GM12873 (cell line): ENCODE results near the gene SPATA2.

Experiments used
- CTCF ChIP-seq: IDR thresholded peaks from 2 replicates; pipeline ENCODE4 v1.5.1; 2012; ENCODE audit warnings: low read depth, mild to moderate bottlenecking, moderate library complexity, low read length, control low read depth; ENCODE audit not compliant: insufficient read depth; ENCODE audit errors: missing control alignments

SPATA2 gene

GRCh38 chr20:49938173-49939163 is 23.1 kb upstream of the SPATA2 start:
- no peak for TF ChIP-seq CTCF

GRCh38 chr20:49937027-49937929 is 21.9 kb upstream of the SPATA2 start:
- TF ChIP-seq CTCF: no peak

GRCh38 chr20:49936153-49937026 is 21.1 kb upstream of the SPATA2 start, which contains the start of gene RNF114:
Gene RNF114, plus strand, starts transcription at chr20:49936397. Its CDS starts 16 bp downstream, at chr20:49936413.
- TF ChIP-seq CTCF: no peak

- TF ChIP-seq CTCF: no peak
Measured at GRCh38 chr20:49935746-49936152, 20.4 kb upstream of the SPATA2 start.

GRCh38 chr20:49929142-49929494 is 13.8 kb upstream of the SPATA2 start:
- no peak for TF ChIP-seq CTCF

- peak; percentile 89 for TF ChIP-seq CTCF
Measured at GRCh38 chr20:49928411-49929141, 13.2 kb upstream of the SPATA2 start.
